KMS-11 (cell line): Measurements from ENCODE around the gene NEURL1.

ENCODE experiments used
- H2AFZ ChIP-seq: fragments of 200-600 bp; sonication (generic); 2 replicates; pipeline ENCODE4 v1.6.1; 2016; ENCODE audit warnings: antibody characterized with exemption, mixed run types, low read depth
- H3K27ac ChIP-seq: fragments of 200-600 bp; sonication (generic); 2 replicates; pipeline ENCODE4 v1.6.1; 2016; ENCODE audit warnings: mild to moderate bottlenecking, mixed run types
- H3K27me3 ChIP-seq: fragments of 200-600 bp; sonication (generic); 2 replicates; pipeline ENCODE4 v1.6.1; 2017; ENCODE audit warnings: mild to moderate bottlenecking, low read depth, mixed run types, moderate library complexity; ENCODE audit not compliant: insufficient read depth
- H3K36me3 ChIP-seq: fragments of 200-600 bp; sonication (generic); 2 replicates; pipeline ENCODE4 v1.6.1; 2017; ENCODE audit warnings: mild to moderate bottlenecking, mixed run types; ENCODE audit not compliant: insufficient read depth
- H3K4me1 ChIP-seq: fragments of 200-600 bp; sonication (generic); 2 replicates; pipeline ENCODE4 v1.6.1; 2016; ENCODE audit warnings: mild to moderate bottlenecking, low read depth, mixed run types; ENCODE audit not compliant: poor library complexity, severe bottlenecking
- H3K4me2 ChIP-seq: fragments of 200-600 bp; sonication (generic); 2 replicates; pipeline ENCODE4 v1.7.0; 2016; ENCODE audit warnings: mild to moderate bottlenecking, mixed run types
- H3K4me3 ChIP-seq: fragments of 200-600 bp; sonication (generic); IDR thresholded peaks from 2 replicates; pipeline ENCODE4 v1.6.1; 2017; ENCODE audit warnings: low read depth, low read length, mixed read lengths; ENCODE audit not compliant: insufficient read depth
- H3K79me2 ChIP-seq: fragments of 200-600 bp; sonication (generic); 2 replicates; pipeline ENCODE4 v1.6.1; 2016; ENCODE audit warnings: low read depth, mixed run types; ENCODE audit not compliant: insufficient read depth
- H3K9ac ChIP-seq: fragments of 200-600 bp; sonication (generic); 2 replicates; pipeline ENCODE4 v1.6.1; 2016; ENCODE audit warnings: mild to moderate bottlenecking, mixed run types
- H4K20me1 ChIP-seq: fragments of 200-600 bp; sonication (generic); 2 replicates; pipeline ENCODE4 v1.6.1; 2016; ENCODE audit warnings: mild to moderate bottlenecking, mixed run types; ENCODE audit not compliant: insufficient read depth
- CTCF ChIP-seq: fragments of 200-600 bp; sonication (generic); conservative IDR thresholded peaks from 2 replicates; pipeline ENCODE4 v1.6.1; 2017; ENCODE audit warnings: low read depth, mild to moderate bottlenecking, antibody characterized with exemption, low read length, moderate library complexity, mixed read lengths

NEURL1 gene

GRCh38 chr10:103627111-103627892, 133.8 kb downstream of the NEURL1 start:
- Histone ChIP-seq H2AFZ (no peak overlapping the region), H3K79me2 (no peaks in the 10 kb centered on the region), H4K20me1 (no peaks in the 10 kb centered on the region), H3K27ac (no peak overlapping the region), H3K27me3 (no peaks in the 10 kb centered on the region), H3K4me3 (no peak overlapping the region), H3K36me3 (no peaks in the 10 kb centered on the region), H3K9ac (no peak overlapping the region), H3K4me1 (no peaks in the 10 kb centered on the region), H3K4me2 (no peak overlapping the region)
- TF ChIP-seq CTCF = no peak

GRCh38 chr10:103627893-103628292, 134.4 kb downstream of the NEURL1 start:
- Histone ChIP-seq H3K36me3 (no peaks in the 10 kb centered on the region), H3K4me2 (no peak overlapping the region), H2AFZ (no peak overlapping the region), H3K27ac (no peak overlapping the region), H3K79me2 (no peaks in the 10 kb centered on the region), H3K4me1 (no peaks in the 10 kb centered on the region), H4K20me1 (no peaks in the 10 kb centered on the region), H3K4me3 (no peak overlapping the region), H3K27me3 (no peaks in the 10 kb centered on the region), H3K9ac (no peak overlapping the region)
- no peak for TF ChIP-seq CTCF

GRCh38 chr10:103629581-103629980, 136.1 kb downstream of the NEURL1 start:
- Histone ChIP-seq H3K36me3 (no peaks in the 10 kb centered on the region), H3K4me1 (no peaks in the 10 kb centered on the region), H3K4me3 (no peak overlapping the region), H4K20me1 (no peaks in the 10 kb centered on the region), H2AFZ (no peak overlapping the region), H3K4me2 (no peak overlapping the region), H3K79me2 (no peaks in the 10 kb centered on the region), H3K27ac (no peak overlapping the region), H3K27me3 (no peaks in the 10 kb centered on the region), H3K9ac (no peak overlapping the region)
- TF ChIP-seq CTCF = no peak

- TF ChIP-seq CTCF = no peak
- no peak overlapping the region for H3K9ac ChIP-seq
- H3K4me1 ChIP-seq = no peaks in the 10 kb centered on the region
- H4K20me1 ChIP-seq = no peaks in the 10 kb centered on the region
- no peak overlapping the region for H3K4me2 ChIP-seq
- H3K36me3 ChIP-seq = no peaks in the 10 kb centered on the region
- H2AFZ ChIP-seq = no peak overlapping the region
- H3K27me3 ChIP-seq = no peaks in the 10 kb centered on the region
- H3K4me3 ChIP-seq = no peak overlapping the region
- no peak overlapping the region for H3K27ac ChIP-seq
- no peaks in the 10 kb centered on the region for H3K79me2 ChIP-seq
Observed at GRCh38 chr10:103630156-103630555, 136.7 kb downstream of the NEURL1 start.
